ENCODE measurements around the gene DLGAP1.

DLGAP1 gene

DNA sequence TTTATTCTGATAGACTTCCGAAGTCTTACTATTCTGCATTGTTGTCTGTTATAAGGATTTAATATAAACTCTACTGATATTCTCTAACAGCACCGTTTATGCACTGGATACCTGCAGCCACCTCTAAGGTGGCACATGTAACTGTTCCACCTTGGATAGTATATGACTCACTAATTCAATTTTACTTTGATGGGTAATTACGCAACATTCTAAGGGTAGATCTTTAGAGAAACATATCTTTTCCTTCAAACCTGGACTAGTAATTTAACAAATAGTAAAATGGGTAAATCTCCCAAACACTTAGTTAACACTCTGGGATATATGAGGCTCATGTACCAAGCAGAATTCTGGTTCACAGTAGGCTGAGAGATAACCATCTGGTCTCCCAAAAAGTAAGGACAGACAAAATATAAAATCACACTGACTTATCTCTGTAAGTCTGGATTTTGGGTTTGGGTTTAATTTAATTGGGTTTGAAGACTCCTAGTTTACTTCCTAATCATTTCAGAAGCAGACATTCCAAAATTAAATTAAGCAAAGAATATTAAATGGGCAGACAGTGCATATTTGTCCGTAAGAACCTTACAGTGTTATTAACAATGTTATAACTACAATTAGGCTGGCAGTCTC is 590.3 kb downstream of the DLGAP1 start:
- DNase-seq (ENCODE audit: low read depth), result no peak

DNA sequence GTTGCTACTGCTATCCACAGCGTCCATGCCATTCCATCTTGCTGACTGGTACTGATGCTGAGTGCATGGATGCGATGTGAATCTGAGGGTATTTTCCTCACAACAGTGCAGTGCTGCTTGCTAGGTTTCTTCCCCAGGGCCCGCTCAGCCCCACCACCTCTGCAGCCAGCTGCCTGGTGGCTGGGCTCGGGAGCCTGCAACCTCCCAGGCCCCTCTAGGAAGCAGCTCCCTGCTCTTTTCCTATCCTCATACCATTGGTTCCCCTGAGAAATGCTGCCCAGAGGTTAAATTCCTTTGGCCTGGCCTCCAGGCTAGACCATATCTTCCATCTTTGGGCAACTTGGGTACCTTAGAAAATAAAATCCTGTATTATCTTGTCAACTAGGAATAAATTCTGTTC is 591.5 kb downstream of the DLGAP1 start:
- no peak for DNase-seq (ENCODE audit: low read depth)

DNA sequence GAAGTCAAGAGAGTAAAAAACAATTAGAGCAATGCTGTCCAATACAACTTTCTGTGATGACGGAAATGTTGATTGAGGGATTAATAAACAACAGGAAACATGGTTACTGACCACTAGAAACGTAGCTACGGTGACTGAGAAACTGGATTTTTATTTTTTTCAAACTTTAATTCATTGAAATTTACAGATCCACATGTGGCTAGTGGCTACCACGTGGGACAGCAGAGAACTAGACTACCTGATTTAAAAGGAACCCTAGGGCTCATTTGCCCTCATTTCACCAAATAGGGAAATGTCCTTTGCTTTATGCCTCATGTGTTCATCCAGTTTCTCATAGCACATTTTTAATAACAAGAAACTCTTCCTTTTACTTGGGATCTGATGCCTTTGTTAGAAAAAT is 592.1 kb downstream of the DLGAP1 start:
- DNase-seq (ENCODE audit: low read depth), result no peak

DNA sequence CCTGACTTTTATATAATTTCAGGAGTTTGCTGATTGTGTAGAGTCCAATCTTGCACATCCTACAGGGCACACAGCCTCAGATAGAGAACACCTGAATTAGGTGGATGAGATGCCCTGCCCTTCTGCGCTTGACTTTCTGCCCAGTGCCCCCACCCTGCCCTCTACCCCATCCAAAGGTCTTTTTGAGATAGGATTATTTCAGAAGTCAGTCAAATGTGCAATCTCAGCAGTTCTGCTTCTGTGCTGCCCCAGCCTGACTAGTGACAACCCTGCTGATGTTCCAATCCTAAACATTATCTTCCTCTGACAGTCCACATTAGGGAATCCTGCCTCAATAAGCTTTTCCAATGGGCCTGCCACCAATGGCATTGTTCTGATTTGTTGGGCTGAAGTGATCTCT is 593.6 kb downstream of the DLGAP1 start:
- DNase-seq (ENCODE audit: low read depth), result no peak

DNA sequence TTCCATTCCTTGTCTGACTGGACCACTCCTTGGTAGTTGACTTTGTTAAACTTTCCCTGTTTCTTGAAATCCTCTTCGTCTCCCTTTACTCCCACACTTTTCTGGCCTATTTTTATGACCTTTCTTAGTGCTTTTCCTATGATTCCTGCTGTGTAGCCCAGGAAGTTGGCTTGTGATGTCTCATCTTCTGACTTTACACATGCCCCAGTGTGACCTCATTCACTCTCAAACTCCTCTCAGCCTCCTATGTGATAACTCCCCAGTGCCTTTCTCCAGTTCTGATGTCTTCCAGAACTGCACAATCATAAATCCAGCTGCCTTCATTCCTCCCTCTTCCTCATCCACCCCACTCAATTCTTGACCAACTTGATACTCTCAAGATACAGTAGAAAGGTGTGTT is 597.6 kb downstream of the DLGAP1 start:
- DNase-seq (ENCODE audit: low read depth), result peak; percentile 74

DNA sequence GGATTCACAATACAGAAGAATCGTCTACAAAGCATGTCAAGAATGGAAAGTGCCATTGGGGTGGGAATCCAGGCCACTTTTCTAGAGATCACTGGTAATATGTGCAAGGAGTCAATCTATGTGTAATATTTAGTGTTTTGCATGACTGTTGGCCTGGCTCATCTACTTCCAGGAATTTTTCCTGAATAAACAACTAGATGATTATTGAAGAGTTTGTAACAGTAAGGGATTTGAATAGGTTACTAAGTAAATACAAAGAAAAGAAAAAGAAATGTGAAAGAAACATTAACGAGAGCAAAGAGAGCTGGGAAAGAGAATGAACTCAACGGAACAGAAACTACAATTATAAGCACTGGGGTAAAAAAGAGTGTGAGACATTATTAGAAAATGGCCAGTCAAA is 599.1 kb downstream of the DLGAP1 start:
- DNase-seq (ENCODE audit: low read depth), result no peak

DNA sequence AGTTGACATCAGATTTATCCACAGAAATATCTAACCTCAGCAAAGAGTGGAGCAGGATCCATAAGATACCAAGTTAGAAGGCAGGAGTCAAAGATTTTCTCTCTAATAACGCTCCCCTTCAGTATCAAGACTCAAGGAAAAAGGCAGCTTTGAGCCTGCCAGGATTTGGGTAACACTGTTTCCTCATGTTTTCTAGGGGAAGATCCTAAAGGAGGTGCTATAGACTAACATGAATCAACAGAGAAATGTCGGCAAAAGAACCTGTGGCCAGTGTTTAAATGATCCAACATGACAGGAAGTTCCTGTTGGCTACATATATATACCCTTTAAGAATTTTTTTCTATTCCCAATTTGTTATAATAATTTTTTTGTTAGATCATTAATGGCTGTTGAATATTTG is 602.8 kb downstream of the DLGAP1 start:
- DNase-seq (ENCODE audit: low read depth), result no peak

DNA sequence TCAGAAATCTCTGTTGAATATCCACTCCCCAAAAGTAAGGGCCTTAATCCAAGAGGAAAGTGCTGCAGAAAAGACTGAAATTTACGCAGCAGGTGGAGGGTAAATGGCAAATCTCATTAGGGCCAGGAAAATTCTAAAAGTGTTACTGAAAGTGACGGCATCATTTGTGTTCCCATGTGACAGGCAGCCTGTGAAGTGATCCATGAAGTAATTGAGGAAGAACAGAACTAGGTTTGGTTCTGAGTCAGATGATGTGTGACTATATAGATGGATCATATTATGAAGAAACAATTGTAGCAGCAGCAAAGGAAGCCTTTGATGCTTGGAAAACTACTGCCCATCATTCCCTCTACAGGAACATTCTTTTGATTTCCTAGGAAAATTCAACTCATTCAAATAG is 603.9 kb downstream of the DLGAP1 start:
- DNase-seq (ENCODE audit: low read depth), result no peak

DNA sequence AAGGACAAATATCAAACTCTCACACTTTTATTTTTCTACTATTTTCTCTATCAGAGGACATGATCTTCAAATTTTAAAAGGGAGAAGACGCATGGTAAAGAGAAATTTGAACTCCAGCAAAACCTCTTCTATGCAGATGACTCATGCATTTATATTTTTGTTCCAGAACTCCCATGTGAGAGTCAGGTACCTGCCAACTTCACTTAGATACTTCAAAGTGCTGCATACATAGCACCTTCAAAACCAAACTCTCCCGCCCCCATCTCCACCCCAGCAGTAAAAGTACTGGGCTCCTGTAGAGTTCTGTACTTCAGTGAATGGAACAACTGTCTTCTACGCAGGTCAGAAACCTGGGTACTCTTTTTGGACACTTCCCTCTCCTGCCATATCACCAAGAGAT is 606.8 kb downstream of the DLGAP1 start:
- DNase-seq (ENCODE audit: low read depth), result no peak

DNA sequence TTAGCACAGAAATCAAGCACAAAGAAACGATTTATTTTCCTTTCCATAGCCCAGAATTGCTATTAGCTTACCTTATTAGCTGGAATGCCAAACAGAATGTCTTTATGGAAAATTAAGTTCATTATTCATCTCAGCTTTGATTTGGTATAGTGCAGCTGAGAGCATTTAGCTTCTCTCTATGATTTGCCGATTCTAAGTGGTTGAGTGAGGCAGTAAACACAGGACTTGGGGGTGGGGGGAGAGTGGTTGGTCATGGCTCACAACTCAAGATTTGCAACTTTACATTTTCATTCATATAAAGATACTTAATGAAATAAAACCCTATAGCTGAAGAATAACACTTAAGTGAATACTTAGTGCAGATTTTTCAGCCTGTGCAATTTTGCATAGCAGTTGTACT is 609.9 kb downstream of the DLGAP1 start:
- no peak for DNase-seq (ENCODE audit: low read depth)

DNA sequence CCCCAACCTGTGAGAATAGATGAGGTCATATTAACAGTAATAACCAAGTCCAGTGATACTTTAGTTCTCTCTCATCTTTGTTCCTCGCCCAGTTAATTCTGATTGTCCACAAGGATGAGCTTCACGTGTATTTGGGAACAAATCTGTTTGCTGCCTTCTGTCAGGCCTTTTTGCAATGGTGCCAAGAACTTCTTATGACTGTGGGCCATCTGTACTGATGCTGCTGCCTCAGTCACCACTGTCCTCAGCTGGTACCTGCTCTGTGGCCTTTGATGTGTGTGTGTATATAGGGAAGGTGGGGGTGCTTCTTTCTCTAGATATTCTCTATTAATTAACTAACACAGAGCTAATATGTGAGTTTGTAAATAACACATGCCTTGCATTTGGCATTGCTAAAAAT is 612.3 kb downstream of the DLGAP1 start:
- DNase-seq (ENCODE audit: low read depth), result no peak

DNA sequence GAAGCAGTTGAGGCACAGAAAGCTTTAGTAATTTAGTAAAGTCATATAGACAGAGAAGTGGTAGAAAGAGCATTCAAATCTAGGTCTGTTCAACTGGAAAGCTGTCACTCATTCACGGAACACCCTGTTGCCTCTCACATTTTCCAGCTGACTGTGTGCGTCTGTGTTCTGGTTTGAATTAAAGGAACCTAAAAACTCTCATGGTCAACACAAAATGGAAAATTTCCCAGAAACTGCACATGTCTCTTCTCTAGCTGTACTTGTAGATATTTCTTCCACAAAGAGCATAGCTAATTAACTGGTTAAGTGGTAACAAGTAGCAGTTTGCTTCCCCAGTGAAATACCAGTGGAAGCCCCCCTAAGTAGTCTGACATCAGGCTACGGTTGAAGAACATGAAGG is 614.3 kb downstream of the DLGAP1 start:
- no peak for DNase-seq (ENCODE audit: low read depth)

DNA sequence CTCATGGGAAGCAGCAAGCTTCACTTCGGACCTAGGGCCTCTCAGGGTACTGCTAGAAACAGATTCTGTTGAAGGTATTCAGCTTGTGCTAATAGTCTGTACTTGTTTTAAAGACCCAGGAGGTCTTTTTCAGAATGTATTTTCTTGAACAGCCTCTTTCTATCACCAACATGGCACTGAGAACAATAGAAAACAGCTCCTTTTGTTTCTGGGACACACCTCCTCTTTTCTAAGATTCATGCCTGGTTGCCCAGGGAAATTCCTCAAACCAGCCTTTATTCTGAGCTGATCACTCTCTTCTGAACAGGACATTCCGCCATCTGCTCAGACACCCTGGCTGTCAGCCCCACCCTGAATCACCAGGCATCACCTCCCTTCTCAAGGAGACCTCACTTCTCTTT is 615.5 kb downstream of the DLGAP1 start:
- no peak for DNase-seq (ENCODE audit: low read depth)

DNA sequence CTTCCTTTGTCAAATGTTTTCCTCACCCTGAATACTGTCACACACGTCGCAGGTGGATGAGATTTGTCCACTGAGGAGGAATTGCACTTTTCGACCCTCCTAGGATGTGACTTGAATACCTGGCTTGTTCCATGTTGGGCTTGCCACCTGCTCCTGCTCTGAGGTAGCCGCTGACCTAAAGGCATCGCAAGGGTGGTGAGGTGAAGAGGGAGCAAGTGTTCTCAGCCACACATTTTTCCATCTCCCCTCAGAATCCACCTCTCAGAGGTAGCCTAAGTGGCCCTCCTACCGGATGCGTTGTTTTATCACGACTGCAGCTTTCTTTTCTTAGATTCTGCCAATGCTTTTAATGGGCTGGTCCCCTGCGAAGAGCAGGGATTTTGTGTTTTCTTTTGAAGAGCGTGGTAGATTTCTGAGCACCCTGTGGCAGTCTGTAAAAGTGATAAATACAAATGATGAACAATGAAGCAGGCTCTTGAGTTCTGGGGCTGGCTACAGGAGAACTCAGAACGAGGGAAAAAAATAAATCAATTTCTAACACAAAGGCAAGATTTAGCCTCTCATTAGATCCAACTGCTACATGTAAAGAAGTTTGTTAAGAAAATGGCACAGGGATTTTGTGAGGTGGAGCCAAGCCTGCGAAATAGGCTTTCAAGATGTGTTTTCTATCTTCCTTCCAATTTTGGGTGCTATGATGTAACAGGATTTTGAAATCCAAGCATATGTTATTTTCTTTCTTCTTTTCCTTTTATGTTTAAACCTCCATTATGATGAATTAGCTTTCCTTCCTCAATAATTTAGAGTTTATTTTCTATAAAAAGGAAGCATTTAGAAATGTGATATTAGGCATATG is 618.4 kb downstream of the DLGAP1 start:
- DNase-seq (ENCODE audit: low read depth), result no peak

DNA sequence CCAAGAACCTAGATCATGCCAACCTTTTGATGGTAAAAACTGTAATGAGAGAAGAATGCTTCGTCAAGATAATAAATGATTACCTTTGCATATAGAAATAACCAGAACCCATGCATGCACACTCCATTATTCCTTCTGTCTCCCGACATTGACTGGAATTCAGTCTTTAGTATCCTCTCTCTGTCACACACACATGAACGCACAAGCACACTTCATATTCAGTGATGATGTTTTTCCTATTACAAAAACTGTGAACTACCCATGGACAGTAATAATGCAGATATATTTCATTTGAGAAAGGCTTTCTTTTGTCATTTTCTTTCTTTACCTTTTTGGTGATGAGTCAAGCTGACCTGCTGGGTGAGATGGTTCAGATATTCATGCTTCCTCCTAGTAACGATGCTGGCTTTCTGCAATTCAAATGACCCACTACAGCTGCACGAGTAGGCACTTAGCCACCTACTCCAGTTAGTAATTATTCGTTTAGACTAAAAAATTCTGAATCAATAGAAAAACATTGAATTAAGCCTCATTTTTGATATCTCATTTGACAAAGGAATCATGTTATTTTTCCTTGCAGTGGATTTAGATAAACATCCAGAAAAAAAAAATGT is 623.0 kb downstream of the DLGAP1 start:
- DNase-seq (ENCODE audit: low read depth), result no peak

DNA sequence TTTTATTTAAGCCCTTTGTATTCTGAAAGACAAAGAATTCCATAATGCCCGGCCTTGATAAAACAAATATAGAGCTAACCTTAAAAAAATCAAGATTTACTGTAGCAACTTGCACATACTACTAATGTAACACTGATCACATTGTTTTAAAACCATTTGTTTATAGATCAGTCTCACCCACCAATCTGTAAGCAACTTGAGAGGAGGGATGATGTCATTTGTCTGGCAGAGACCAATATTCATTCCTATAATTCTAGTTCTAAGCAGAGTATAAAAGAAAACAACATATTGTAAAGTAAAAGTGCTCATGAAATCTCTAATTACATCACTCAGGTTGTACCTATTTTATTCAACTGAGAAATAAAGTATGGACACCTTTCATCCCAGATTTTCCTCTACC is 624.5 kb downstream of the DLGAP1 start:
- DNase-seq (ENCODE audit: low read depth), result no peak

DNA sequence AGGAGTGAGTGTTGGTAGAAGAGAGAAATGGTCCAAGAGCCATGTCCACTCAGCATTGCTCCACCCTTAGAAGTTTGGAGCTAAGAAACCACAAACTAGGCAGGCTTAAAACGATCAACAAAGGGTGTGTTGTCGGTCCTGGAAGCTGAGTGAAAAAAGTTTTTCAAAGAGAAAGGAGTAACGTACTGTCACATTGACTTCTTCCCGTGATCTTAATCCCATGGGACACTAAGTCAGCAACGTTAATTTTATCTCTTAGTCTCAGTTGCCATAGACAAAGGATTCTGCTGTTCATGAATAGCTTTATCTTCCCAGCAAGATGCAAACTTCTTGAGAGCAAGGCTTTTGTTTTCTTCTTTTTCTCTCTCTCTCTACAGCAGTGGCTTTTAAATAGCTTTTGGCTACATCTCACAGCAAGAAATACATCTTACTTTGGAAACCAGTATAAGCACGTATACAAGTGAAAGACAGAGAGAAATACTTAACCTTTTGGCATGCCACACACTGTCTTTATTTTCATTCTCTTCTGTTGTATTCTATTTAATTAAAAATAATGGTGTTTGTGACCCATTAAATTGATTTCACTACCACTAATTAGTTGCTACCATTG is 627.8 kb downstream of the DLGAP1 start:
- DNase-seq (ENCODE audit: low read depth), result no peak

DNA sequence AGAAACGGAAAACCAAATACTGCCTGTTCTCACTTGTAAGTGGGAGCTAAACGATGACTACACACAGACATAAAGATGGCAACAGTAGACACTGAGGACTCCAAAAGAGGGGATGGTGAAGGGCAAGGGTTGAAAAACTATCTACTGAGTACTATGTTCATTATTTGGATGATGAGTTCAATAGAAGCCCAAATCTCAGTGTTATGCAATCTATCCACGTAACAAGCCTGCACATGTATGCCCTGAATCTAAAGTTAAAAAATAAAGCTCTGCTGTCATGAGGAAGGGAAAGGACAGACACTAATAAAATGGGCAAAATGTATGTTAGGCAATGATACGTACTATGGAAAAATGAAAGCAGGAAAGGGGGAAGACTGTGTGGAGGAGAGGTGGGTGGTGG is 629.1 kb downstream of the DLGAP1 start:
- DNase-seq (ENCODE audit: low read depth), result no peak

DNA sequence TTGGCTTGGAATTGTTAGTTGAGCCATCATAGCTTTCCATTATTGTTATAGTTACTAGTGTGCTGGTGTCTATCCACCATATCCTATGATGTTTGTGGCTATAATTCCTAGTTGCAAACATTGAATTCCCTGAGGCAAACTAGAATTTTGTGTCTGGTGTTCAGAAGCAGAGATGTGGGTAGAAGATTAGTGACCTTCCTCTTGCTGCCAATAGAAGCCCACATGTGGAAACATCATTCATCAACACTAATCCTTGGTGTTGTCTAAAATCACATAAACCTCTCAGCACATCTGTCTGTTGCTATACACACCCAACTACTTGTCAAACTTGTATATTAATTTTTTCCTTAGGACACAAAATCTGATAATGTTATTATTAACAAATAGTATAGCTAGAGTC is 631.0 kb downstream of the DLGAP1 start:
- DNase-seq (ENCODE audit: low read depth), result no peak

DNA sequence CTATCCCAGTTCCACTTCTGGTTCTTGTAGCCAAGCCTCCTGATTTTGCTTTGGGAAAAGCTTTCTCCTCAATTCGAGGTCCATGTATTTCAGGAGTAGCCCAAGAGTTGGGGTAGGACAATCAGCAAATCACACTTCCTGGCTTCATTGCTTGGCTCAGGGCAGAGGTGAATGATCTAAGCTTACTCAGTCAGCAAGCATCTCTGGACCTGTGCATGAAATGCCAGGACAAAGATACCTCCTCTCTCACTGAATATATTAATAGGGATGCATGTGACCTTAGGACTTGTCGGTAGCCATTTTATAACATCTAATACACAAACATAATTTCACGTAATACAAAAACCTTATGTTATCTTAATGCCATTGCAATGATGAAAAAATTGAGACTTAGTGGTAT is 632.0 kb downstream of the DLGAP1 start:
- no peak for DNase-seq (ENCODE audit: low read depth)

DNA sequence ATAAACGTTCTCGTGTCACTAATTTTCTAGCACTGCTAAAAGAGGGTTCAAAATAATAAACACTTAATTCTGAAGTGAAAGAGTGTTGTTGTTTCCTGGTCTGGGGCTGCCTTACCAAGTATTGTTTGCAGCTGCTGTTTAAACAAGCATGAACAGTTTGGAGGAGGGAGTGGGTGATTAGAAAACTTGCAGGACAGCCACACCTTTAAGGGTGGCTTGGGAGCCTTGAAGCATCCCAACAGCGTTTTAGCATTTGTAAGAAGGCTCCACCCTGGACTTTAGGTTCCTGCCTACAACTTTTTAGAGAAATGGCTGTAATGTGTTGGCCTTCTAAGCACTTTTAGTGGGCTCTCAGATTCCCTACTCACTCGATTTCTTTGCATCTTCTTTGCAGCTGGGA is 633.6 kb downstream of the DLGAP1 start:
- DNase-seq (ENCODE audit: low read depth), result no peak

DNA sequence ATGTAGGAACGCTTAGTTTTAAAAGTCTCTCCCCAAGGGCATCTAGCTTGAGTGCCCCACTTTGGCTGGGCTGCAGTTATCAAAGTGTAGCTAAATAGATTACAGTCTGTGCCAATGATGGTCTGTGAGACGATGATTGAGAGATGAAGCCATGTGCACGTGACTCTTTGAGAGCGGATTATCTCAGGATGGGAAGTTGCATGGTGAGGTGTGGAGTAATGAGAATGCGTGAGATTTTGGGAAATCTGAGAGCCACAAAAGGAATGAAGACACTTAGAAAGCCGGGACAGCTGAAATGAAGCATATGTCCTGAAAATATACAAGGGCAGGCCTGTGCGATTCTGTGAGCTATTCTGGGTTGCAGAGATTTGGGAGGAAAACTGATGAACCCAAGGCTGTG is 635.1 kb downstream of the DLGAP1 start:
- no peak for DNase-seq (ENCODE audit: low read depth)
